Small intestine (tissue), 7 donors: ENCODE measurements around the gene CASQ1. TPM values are rescaled to one million over a fixed set of nuclear protein-coding genes. Genes with fewer than 3 reads are reported as not detected.

ENCODE experiments used
- DNase-seq, 2 donors: peaks; one replicate each; pipeline versions ENCODE4 v3.0.0 to v3.0.0-alpha.2; 2013
- FAIRE-seq: peaks from 2 replicates; lab custom pipeline; 2012; peaks lifted over from hg19 to GRCh38; lab: Jason Lieb, UNC
- H3K27ac ChIP-seq, 3 donors: one replicate each; pipeline ENCODE4 v1.5.1; 2013; ENCODE audit warnings: low read length in 2 of 3, mild to moderate bottlenecking in 2 of 3, control low read depth in 1 of 3, inconsistent platforms in 1 of 3, low read depth in 1 of 3, moderate library complexity in 1 of 3
- H3K27me3 ChIP-seq, 3 donors: one replicate each; pipeline ENCODE4 v1.6.1; 2013; ENCODE audit warnings: low read length in 3 of 3, inconsistent platforms in 1 of 3; ENCODE audit not compliant: control insufficient read depth in 3 of 3, insufficient read depth in 3 of 3
- H3K36me3 ChIP-seq, 3 donors: one replicate each; pipeline ENCODE4 v1.6.1; 2013; ENCODE audit warnings: low read length in 3 of 3, inconsistent platforms in 1 of 3, low read depth in 1 of 3, mild to moderate bottlenecking in 1 of 3, moderate library complexity in 1 of 3; ENCODE audit not compliant: control insufficient read depth in 3 of 3, insufficient read depth in 2 of 3
- H3K4me1 ChIP-seq, 3 donors: one replicate each; pipeline ENCODE4 v1.6.1; 2013; ENCODE audit warnings: low read length in 2 of 3, inconsistent platforms in 1 of 3, low read depth in 1 of 3, mild to moderate bottlenecking in 1 of 3, moderate library complexity in 1 of 3; ENCODE audit not compliant: control insufficient read depth in 3 of 3, insufficient read depth in 2 of 3
- H3K4me3 ChIP-seq, 3 donors: one replicate each; pipeline ENCODE4 v1.5.1; 2013; ENCODE audit warnings: low read length in 3 of 3, control low read depth in 1 of 3, inconsistent platforms in 1 of 3, low read depth in 1 of 3, mild to moderate bottlenecking in 1 of 3, moderate library complexity in 1 of 3
- H3K9me3 ChIP-seq, 2 donors: one replicate each; pipeline ENCODE4 v1.6.1; 2013; ENCODE audit warnings: low read depth in 1 of 2, low read length in 1 of 2; ENCODE audit not compliant: control insufficient read depth in 2 of 2, insufficient read depth in 1 of 2
- WGBS, 3 donors: extraction: QIAGEN DNeasy Blood & Tissue Kit; methylation state at CpG; one replicate each; pipeline ENCODE4 v1.1.7; 2013; 5-methylcytosine and 5-hydroxymethylcytosine counted together
- polyA plus RNA-seq, 4 donors: library from polyadenylated mRNA; stranded (reverse) in 3 of 4; unstranded in 1 of 4; fragments of 200-250 nt in 3 of 4; fragments of 120-200 nt in 1 of 4; gene quantifications; one replicate each; pipeline versions ENCODE4 v1.2.1 to v1.2.3, GENCODE V29; 2013
- donor health status: healthy with polysubstance abuse.
- donor health status: control.
- donor health status: control.
- donor health status: Bipolar disorder and iron deficiency.
- donor health status: healthy.

CASQ1 gene
- polyA plus RNA-seq, 4 donors, result 0.45 to 2.1 (median 0.60) TPM

- DNase-seq (peak in 1 of 2 donors; percentile 22), FAIRE-seq (no peak)
- peaks cover 0 to 4% (median 0%) of the 10 kb centered on the region in 3 donors for H3K4me1 ChIP-seq
- H3K27me3 ChIP-seq, result no peaks in the 10 kb centered on the region
- peak overlapping the region in 2 of 3 donors; percentile 47 to 85 for H3K27ac ChIP-seq
- H3K9me3 ChIP-seq, result no peaks in the 10 kb centered on the region
- H3K4me3 ChIP-seq, result peak overlapping the region; percentile 28 to 87 (median 73)
- peaks cover 0 to 24% (median 0%) of the 10 kb centered on the region in 3 donors for H3K36me3 ChIP-seq
- WGBS, 3 donors, result 23 to 28% (median 27%) methylated on average over 7 of the region's 7 CpGs
These were observed 14.3 kb downstream of the CASQ1 start for GRCh38 chr1:160204526-160205241.

- FAIRE-seq, result no peak
- 0 to 1% (median 1%) methylated on average over 58 to 75 of the region's 76 CpGs for WGBS, 3 donors
- peak within 1 kb of the TSS; percentile 62 to 85 (median 78) for H3K27ac ChIP-seq
These were observed 15.1 kb downstream of the CASQ1 start, which contains the start of gene PEA15 for GRCh38 chr1:160205242-160206035. Gene PEA15 (plus strand): TSS chr1:160205384. CDS start chr1:160211545, 6,161 bp downstream.

GRCh38 chr1:160206036-160206389 is 15.6 kb downstream of the CASQ1 start:
- Histone ChIP-seq H3K4me3 (peak overlapping the region; percentile 73 to 87 (median 82)), H3K27me3 (no peaks in the 10 kb centered on the region), H3K9me3 (no peaks in the 10 kb centered on the region), H3K27ac (peak overlapping the region in 2 of 3 donors; percentile 78 to 83), H3K4me1 (peaks cover 0 to 4% (median 0%) of the 10 kb centered on the region in 3 donors), H3K36me3 (peaks cover 0 to 35% (median 0%) of the 10 kb centered on the region in 3 donors)
- WGBS, 3 donors, result 3 to 5% (median 3%) methylated on average over 9 of the region's 9 CpGs
- DNase-seq (peak; percentile 41 to 70), FAIRE-seq (no peak)

More at GRCh38 chr1:160205242-160206035, 15.1 kb downstream of the CASQ1 start, which contains the start of gene PEA15:
- no peaks in the 10 kb centered on the region for H3K9me3 ChIP-seq
- peak; percentile 66 to 81 for DNase-seq
- H3K27me3 ChIP-seq, result no peaks in the 10 kb centered on the region
- peak within 1 kb of the TSS; percentile 73 to 87 (median 82) for H3K4me3 ChIP-seq
- peaks cover 0 to 29% (median 0%) of the 10 kb centered on the region in 3 donors for H3K36me3 ChIP-seq
- H3K4me1 ChIP-seq, result peaks cover 0 to 4% (median 0%) of the 10 kb centered on the region in 3 donors

- Histone ChIP-seq H3K27ac (peak overlapping the region in 1 of 3 donors; percentile 83), H3K4me3 (peak overlapping the region in 1 of 3 donors; percentile 82), H3K27me3 (no peaks in the 10 kb centered on the region), H3K36me3 (peaks cover 0 to 41% (median 0%) of the 10 kb centered on the region in 3 donors), H3K4me1 (peaks cover 0 to 4% (median 0%) of the 10 kb centered on the region in 3 donors), H3K9me3 (no peaks in the 10 kb centered on the region)
- FAIRE-seq (no peak), DNase-seq (no peak)
- whole genome bisulfite sequencing, 3 donors, result 60 to 76% (median 73%) methylated on average over 9 of the region's 9 CpGs
These were observed 16.2 kb downstream of the CASQ1 start for GRCh38 chr1:160206421-160207117.

GRCh38 chr1:160207118-160207650 is 16.8 kb downstream of the CASQ1 start:
- 86 to 95% (median 92%) methylated on average over 4 of the region's 4 CpGs for WGBS, 3 donors
- Histone ChIP-seq H3K4me1 (peaks cover 0 to 4% (median 0%) of the 10 kb centered on the region in 3 donors), H3K4me3 (no peak overlapping the region), H3K9me3 (no peaks in the 10 kb centered on the region), H3K27me3 (no peaks in the 10 kb centered on the region), H3K36me3 (peaks cover 0 to 42% (median 0%) of the 10 kb centered on the region in 3 donors), H3K27ac (no peak overlapping the region)
- DNase-seq (no peak), FAIRE-seq (no peak)

- Histone ChIP-seq H3K36me3 (peaks cover 0 to 48% (median under 1%) of the 10 kb centered on the region in 3 donors), H3K27me3 (no peaks in the 10 kb centered on the region), H3K27ac (peak overlapping the region in 1 of 3 donors; percentile 29), H3K9me3 (no peaks in the 10 kb centered on the region), H3K4me3 (no peak overlapping the region), H3K4me1 (peaks cover 0 to 4% (median 0%) of the 10 kb centered on the region in 3 donors)
- FAIRE-seq, result no peak
- WGBS, 3 donors, result 66 to 77% (median 76%) methylated on average over 9 of the region's 9 CpGs
- no peak for DNase-seq
These were observed 17.6 kb downstream of the CASQ1 start for GRCh38 chr1:160207771-160208556.

- Histone ChIP-seq H3K27me3 (no peaks in the 10 kb centered on the region), H3K36me3 (peaks cover 3 to 55% (median 7%) of the 10 kb centered on the region in 3 donors), H3K4me3 (no peak overlapping the region), H3K9me3 (no peaks in the 10 kb centered on the region), H3K4me1 (peaks cover 0 to 4% (median 0%) of the 10 kb centered on the region in 3 donors), H3K27ac (peak overlapping the region in 1 of 3 donors; percentile 8)
- DNase-seq (no peak), FAIRE-seq (no peak)
- WGBS, 3 donors, result 65 to 86% (median 78%) methylated on average over 6 of the region's 6 CpGs
These were observed 18.4 kb downstream of the CASQ1 start for GRCh38 chr1:160208557-160209320.
